MCF 10A (cell line): Measurements from ENCODE around the gene OOSP4A. TPM values are rescaled to one million over a fixed set of nuclear protein-coding genes. Genes with fewer than 3 reads are reported as not detected.

Experiments used
- Bru-seq: library from RNA; stranded (reverse); fragments of 400-500 nt; gene quantifications from one replicate; lab custom pipeline; 2021; lab: Mats Ljungman, UMichigan
- BruChase-seq, 2 experiments: library from RNA; stranded (reverse); fragments of 400-500 nt; gene quantifications; one replicate each; lab custom pipeline; 2021; lab: Mats Ljungman, UMichigan
- BruUV-seq: library from RNA; stranded (reverse); fragments of 400-500 nt; replicated peaks from 2 replicates; lab custom pipeline; 2021; lab: Mats Ljungman, UMichigan
- CTCF ChIA-PET: fragments of 300-600 bp; sonication (Branson Sonifier 250); formaldehyde crosslinking; extraction: SDS; loops from one replicate; lab custom pipeline; 2021; ENCODE audit warnings: antibody characterized with exemption, inconsistent platforms; lab: Yijun Ruan, JAX
- POLR2A ChIA-PET: fragments of 300-600, 350-650 bp; sonication (Branson Sonifier 250); formaldehyde crosslinking; extraction: SDS; loops from one replicate; lab custom pipeline; 2020; ENCODE audit warnings: antibody characterized with exemption, inconsistent platforms; lab: Yijun Ruan, JAX
- DNase-seq: peaks from one replicate; pipeline ENCODE4 v3.0.0-alpha.2; 2018; ENCODE audit not compliant: unreplicated experiment
- H3K27ac Mint-ChIP-seq: one replicate; pipeline ENCODE4 v1.8.0; 2022; ENCODE audit warnings: mild to moderate bottlenecking, low read depth, mixed read lengths; ENCODE audit not compliant: unreplicated experiment
- H3K27me3 Mint-ChIP-seq: one replicate; pipeline ENCODE4 v1.8.0; 2022; ENCODE audit warnings: mixed read lengths; ENCODE audit not compliant: insufficient read depth, unreplicated experiment
- H3K36me3 Mint-ChIP-seq: one replicate; pipeline ENCODE4 v1.8.0; 2022; ENCODE audit warnings: mild to moderate bottlenecking, moderate library complexity, mixed read lengths; ENCODE audit not compliant: insufficient read depth, unreplicated experiment
- H3K4me1 Mint-ChIP-seq: one replicate; pipeline ENCODE4 v1.8.0; 2022; ENCODE audit warnings: mixed read lengths; ENCODE audit not compliant: insufficient read depth, unreplicated experiment
- H3K4me3 Mint-ChIP-seq: one replicate; pipeline ENCODE4 v1.8.0; 2022; ENCODE audit warnings: mild to moderate bottlenecking, moderate library complexity, mixed read lengths; ENCODE audit not compliant: unreplicated experiment
- H3K9me3 Mint-ChIP-seq: one replicate; pipeline ENCODE4 v1.8.0; 2022; ENCODE audit warnings: mixed read lengths; ENCODE audit not compliant: unreplicated experiment
- intact Hi-C: fragments of 100-400 bp; cut with micrococcal nuclease; formaldehyde crosslinking; loops from 2 replicates; pipeline ENCODE4 v1.14.1; 2022
- long read RNA-seq: library from polyadenylated mRNA; stranded (forward); transcript quantifications from one replicate; pipeline ENCODE4 v2.0.0, GENCODE V29; 2022
- total RNA-seq: library from RNA; stranded (reverse); gene quantifications from 2 replicates; pipeline ENCODE4 v1.2.3, GENCODE V29; 2022
- TF ChIP-seq, protein P1 (sequence below): fragments of 200-600 bp; IDR thresholded peaks from one replicate; pipeline ENCODE4 v1.8.0; 2022; ENCODE audit warnings: antibody characterized with exemption, mild to moderate bottlenecking; ENCODE audit not compliant: unreplicated experiment

The OOSP4A gene
- total RNA-seq (not detected in 2 replicates), Bru-seq, nascent RNA (not detected), BruChase-seq, experiment 1, labeled RNA remaining after a 6-hour chase (not detected), BruChase-seq, experiment 2, labeled RNA remaining after a 2-hour chase (not detected)
- long read RNA-seq: 0 reads

DNA sequence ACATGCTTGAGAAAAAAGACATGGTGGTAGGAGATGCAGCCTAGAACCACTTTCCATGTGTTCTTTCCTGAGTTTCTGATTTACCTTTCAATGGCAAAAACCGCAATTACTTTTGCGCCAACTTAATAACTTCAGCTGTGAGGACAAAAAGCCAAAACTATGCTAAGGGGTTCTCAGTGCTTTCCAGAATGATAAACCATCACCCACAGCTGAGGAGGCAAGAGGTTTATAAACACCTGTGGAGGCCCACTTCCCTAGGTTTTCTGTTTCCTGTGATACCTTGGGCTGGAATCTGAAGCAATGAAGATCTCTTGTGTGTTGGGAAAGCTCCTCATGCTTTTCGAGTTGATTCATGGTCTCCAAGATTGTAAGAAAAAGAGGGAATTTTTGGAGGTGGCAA is at the start of gene OOSP4A:
Gene OOSP4A, plus strand, starts transcription at position 301 of the 400 bp plus-strand sequence. Its CDS starts 0 bp downstream, at position 301.
- no peak for DNase-seq
- peaks cover 10% of the 10 kb centered on the region for H3K27me3 Mint-ChIP-seq
- ChIA-PET POLR2A (interaction anchor here (1.1 kb wide), 1 partner anchor 11 kb away, joined by 3 read pairs; no protein-coding TSS in a partner anchor), CTCF (interaction anchor here (1.0 kb wide), 1 partner anchor 44 kb away, joined by 4 read pairs; no protein-coding TSS in a partner anchor)
- intact Hi-C loops: no loop called here
- no peak within 1 kb of the TSS for H3K4me3 Mint-ChIP-seq
- H3K36me3 Mint-ChIP-seq: no peaks in the 10 kb centered on the region
- BruUV-seq: no TSS peak
- no peak within 1 kb of the TSS for H3K27ac Mint-ChIP-seq
- TF ChIP-seq, protein P1, sequence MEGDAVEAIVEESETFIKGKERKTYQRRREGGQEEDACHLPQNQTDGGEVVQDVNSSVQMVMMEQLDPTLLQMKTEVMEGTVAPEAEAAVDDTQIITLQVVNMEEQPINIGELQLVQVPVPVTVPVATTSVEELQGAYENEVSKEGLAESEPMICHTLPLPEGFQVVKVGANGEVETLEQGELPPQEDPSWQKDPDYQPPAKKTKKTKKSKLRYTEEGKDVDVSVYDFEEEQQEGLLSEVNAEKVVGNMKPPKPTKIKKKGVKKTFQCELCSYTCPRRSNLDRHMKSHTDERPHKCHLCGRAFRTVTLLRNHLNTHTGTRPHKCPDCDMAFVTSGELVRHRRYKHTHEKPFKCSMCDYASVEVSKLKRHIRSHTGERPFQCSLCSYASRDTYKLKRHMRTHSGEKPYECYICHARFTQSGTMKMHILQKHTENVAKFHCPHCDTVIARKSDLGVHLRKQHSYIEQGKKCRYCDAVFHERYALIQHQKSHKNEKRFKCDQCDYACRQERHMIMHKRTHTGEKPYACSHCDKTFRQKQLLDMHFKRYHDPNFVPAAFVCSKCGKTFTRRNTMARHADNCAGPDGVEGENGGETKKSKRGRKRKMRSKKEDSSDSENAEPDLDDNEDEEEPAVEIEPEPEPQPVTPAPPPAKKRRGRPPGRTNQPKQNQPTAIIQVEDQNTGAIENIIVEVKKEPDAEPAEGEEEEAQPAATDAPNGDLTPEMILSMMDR: no peak
- no peaks in the 10 kb centered on the region for H3K9me3 Mint-ChIP-seq
- H3K4me1 Mint-ChIP-seq: no peaks in the 10 kb centered on the region

DNA sequence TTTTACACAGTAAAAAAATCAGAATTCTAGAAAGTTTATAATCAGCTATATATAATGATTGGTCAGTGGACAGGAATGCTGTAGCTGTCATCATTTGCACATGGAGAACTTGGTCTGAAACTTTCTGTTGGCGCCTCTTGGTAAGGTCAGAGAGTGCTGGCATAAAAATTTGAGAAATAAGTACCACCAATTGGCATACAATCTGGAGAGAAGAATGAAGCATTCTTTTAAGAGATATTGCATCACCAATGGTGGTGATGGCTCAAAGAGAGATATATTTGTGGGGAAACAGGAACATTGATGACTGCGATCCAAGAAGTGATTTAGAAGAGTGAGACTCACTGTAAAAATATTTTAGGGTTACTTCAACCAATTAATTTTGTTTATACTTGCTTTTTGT is 45.4 kb upstream of the OOSP4A start:
- BruUV-seq: no TSS peak
- no peak for DNase-seq
- ChIA-PET POLR2A (interaction anchor here (1.3 to 2.0 kb wide), 2 partner anchors 96 to 108 kb away, joined by 6 to 12 read pairs; partner anchors contain the start of gene MRPL16), CTCF (interaction anchor here (0.6 to 3.2 kb wide), 39 partner anchors 9 to 885 kb away, joined by 3 to 48 read pairs (median 4); partner anchors contain the start of genes MRPL16, OOSP1 and STX3)
- H3K27me3 Mint-ChIP-seq: no peaks in the 10 kb centered on the region
- H3K4me1 Mint-ChIP-seq: peaks cover 7% of the 10 kb centered on the region
- intact Hi-C loops: loop anchor here (2.0 kb wide), 1 partner anchor 164 kb away; the partner anchor contains the start of gene STX3
- peaks cover 16% of the 10 kb centered on the region for H3K9me3 Mint-ChIP-seq
- TF ChIP-seq, protein P1: no peak
- no peak overlapping the region for H3K4me3 Mint-ChIP-seq
- H3K27ac Mint-ChIP-seq: no peak overlapping the region
- H3K36me3 Mint-ChIP-seq: no peaks in the 10 kb centered on the region

GRCh38 chr11:59918987-59919589 is 44.7 kb upstream of the OOSP4A start:
- Mint-ChIP-seq H3K4me1 (peaks cover 7% of the 10 kb centered on the region), H3K27me3 (no peaks in the 10 kb centered on the region), H3K27ac (no peak overlapping the region), H3K36me3 (no peaks in the 10 kb centered on the region), H3K9me3 (peaks cover 20% of the 10 kb centered on the region), H3K4me3 (no peak overlapping the region)
- CTCF ChIA-PET: interaction anchor here (0.6 to 3.2 kb wide), 48 partner anchors 10 to 885 kb away, joined by 3 to 48 read pairs (median 3); partner anchors contain the start of genes MRPL16, OOSP1, OOSP4A and STX3
- POLR2A ChIA-PET: interaction anchor here (0.6 to 2.0 kb wide), 4 partner anchors 97 to 303 kb away, joined by 3 to 12 read pairs (median 4); partner anchors contain the start of gene MRPL16
- BruUV-seq: no TSS peak
- peak; percentile 72 for DNase-seq
- TF ChIP-seq, protein P1: peak; percentile 68
- intact Hi-C loops: loop anchor here (1.0 to 2.0 kb wide), 3 partner anchors 96 to 211 kb away; partner anchors contain the start of gene STX3

- BruUV-seq: no TSS peak
- H3K27me3 Mint-ChIP-seq: no peaks in the 10 kb centered on the region
- TF ChIP-seq, protein P1: no peak
- no peak overlapping the region for H3K4me3 Mint-ChIP-seq
- DNase-seq: no peak
- no peaks in the 10 kb centered on the region for H3K36me3 Mint-ChIP-seq
- intact Hi-C loops: no loop called here
- CTCF ChIA-PET: interaction anchor here (1.2 to 3.2 kb wide), 2 partner anchors 30 to 101 kb away, joined by 3 to 19 read pairs; no protein-coding TSS in a partner anchor
- peaks cover 34% of the 10 kb centered on the region for H3K9me3 Mint-ChIP-seq
- H3K4me1 Mint-ChIP-seq: no peaks in the 10 kb centered on the region
- POLR2A ChIA-PET: no interaction called here
- H3K27ac Mint-ChIP-seq: no peak overlapping the region
Observed at GRCh38 chr11:59923813-59924212, 40.0 kb upstream of the OOSP4A start.
